DMS79 treated with DMSO at 0.1 percent for 48 hours (cell line): ENCODE results near the gene BACE1.

Source experiments
- DNase-seq: peaks from one replicate; lab custom pipeline; 2025; lab: John Stamatoyannopoulos, UW

The BACE1 gene

DNA sequence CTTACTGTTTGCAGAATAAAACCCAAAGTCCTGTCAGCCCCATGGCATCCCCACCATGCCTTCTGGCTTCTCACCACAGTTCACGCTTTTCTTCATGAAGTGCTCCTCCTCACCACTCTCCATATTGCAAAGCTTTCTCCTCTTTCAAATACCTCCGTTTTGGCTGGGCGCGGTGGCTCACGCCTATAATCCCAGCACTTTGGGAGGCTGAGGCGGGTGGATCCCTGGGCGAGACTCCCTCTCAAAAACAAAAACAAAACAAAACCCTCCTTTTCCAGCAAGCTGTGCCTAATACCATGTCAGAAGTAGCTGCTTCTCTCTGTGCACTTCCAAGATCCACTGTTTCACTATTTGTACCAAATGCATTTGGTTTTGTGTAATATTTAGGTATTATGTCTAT is 6.7 kb downstream of the BACE1 start:
- DNase-seq: no peak

DNA sequence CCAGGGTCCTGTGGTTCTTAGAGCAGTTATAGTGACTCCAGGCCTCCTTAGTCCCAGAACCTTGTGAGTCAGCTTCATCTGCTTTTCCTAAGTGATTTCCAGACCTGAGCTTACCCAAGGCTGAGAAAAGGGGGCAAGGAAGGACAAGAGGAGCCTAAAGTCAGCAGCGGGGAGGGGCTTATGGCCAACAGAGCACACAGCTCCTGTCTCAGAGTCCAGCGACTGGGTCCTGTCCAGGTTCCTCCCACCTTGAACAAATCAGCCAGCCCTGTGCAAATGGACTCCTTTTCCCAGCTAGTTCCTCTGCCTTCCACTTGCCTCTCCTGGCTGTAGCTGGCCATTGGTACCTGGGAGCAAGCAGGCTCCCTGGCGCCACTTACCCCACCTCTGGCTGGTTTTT is 10.9 kb downstream of the BACE1 start:
- DNase-seq: no peak

GRCh38 chr11:117303646-117304315 is 12.3 kb downstream of the BACE1 start:
- DNase-seq: no peak

- DNase-seq: no peak
These were observed 13.0 kb downstream of the BACE1 start for GRCh38 chr11:117303101-117303500.

DNA sequence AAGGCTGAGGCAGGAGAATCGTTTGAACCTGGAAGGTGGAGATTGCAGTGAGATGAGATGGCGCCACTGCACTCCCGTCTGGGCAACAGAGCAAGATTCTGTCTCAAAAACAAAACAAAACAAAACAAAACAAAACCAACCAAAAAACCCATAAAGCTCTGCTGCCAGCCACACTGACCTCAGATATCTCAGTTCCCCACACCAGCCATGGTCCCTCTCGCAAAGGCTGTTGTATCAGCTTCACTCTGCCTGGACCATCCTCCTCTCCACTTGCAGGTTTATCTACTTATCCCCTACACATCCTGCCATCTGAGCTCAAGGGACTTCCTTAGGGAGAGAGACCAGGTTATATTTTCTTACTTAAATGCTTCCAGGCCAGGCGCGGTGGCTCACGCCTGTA is 13.8 kb downstream of the BACE1 start:
- DNase-seq: no peak

DNA sequence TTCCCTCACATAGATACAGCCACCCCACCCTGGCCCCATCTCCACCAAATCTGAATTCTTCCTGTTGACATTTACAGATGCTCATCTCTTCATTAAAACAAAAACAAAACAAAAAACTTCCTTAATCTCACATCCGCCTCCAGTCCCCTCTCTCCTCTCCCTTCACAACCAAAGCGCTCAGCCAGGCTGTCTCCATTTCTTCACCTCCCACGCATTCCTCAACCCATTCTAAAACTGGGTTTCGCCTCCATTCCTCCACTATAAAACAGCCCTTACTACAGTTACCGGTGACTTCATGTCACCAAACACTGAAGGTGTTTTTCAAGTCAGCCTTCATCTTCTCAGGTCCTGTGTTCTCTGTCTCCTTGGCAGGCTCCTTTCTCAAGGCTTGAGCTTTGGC is 15.3 kb downstream of the BACE1 start:
- no peak for DNase-seq

- DNase-seq: no peak
These were observed 15.8 kb downstream of the BACE1 start for GRCh38 chr11:117300283-117300663.

GRCh38 chr11:117299351-117300282 is 16.4 kb downstream of the BACE1 start:
- DNase-seq: no peak

DNA sequence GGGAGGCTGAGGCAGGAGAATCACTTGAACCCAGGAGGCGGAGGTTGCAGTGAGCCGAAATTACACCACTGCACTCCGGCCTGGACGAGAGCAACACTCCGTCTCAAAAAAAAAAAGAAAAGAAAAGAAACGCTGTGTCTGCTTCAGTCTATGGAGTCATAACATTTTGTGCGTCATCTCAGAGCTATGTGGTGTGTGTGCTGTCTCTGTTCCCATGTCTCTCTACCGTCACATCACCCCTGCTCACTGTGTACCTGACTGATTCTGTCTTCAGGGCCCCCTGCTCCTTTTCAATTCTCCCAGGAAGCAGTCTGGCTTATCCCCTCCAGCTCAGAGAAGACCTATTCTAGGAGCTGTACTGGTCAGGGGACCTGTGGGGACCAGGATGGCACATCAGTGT is 17.9 kb downstream of the BACE1 start:
- no peak for DNase-seq

GRCh38 chr11:117296881-117297280 is 19.2 kb downstream of the BACE1 start:
- no peak for DNase-seq

GRCh38 chr11:117295438-117296137 is 20.5 kb downstream of the BACE1 start:
- no peak for DNase-seq

- DNase-seq: no peak
These were observed 23.4 kb downstream of the BACE1 start for GRCh38 chr11:117292616-117293015.

DNA sequence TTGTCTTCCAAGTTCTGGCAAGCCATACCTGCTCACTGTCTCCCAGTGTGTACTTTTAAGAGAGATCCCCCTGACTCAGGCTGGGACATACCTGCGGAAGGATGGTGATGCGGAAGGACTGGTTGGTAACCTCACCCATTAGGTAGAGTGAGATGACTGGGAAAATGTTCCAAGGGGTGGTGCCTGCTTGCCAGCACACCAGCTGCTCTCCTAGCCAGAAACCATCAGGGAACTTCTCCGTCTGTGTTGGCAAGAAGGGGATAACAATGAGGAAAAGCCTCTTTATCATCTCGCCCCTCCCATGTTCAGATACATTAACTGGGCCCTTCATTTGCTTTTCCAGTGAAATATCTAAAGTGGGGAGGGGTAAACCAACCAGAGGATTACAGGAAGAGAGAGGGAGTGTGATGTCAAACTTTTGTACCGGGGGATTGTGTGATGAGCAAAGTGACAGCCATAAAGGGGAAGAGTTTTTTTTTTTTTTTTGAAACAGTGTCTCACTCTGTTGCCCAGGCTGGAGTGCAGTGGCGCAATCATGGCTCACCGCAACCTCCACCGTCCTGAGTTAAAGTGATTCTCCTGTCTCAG is 25.2 kb downstream of the BACE1 start, which contains the start of gene BACE1-AS:
Gene BACE1-AS, plus strand, starts transcription at position 538 of the 588 bp plus-strand sequence.
- no peak for DNase-seq

DNA sequence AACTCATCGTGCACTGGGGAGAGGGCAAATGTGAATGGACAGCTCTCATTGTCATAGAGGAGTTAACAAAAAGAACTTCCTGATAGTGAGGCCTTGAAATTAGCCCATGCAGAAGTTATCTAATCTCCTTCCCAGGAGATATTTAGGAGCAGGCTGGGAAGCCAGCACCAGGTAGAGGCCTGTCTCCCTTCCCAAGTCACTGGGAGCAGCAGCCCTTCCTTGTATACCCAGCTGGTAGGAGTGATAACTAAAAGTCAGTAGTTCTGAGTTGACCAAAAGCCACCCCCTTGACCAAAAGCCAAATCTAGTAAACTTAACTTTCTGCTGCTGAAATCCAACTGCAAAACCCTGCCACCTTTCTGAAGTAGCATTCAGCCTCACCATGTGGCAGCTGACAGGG is 26.3 kb downstream of the BACE1 start:
- no peak for DNase-seq

DNA sequence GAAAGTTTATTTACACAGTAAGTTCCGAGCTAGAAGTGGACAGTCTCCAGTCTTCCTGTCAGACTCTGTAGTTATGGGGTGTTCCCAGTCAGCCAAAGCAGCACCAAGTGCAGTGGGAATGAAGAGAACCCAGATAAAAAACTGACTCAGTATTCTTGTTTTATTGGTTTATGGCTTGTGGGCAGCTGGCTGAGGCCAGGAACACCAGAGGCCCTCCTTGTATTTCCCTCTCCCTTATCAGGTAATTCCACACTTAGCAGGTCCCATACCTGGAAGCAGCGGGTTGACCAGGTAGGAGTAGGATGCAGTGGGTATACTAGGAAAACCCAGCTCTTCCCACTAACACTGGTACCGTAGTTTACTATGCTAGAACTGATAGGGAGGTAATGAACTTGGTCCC is 28.4 kb downstream of the BACE1 start:
- DNase-seq: no peak

DNA sequence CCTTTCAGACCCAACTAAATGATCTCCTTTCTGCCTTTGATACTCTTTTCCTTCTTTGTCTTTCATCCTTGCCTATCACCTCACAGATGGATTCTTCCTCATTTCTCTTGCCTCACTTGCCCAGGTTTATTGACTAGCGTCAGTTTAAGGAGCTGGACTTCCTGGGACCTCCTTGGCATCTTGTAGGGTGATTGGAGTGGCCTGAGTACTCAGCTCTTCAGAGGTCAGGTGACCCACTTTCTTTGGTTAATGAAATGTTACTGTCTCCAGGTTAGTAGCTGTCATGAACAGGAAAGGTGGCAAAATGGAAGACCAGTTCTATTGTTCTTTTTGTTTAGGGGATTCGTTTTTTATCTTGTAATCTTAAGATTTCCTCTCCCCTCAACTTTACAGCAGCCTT is 29.5 kb downstream of the BACE1 start:
- no peak for DNase-seq

DNA sequence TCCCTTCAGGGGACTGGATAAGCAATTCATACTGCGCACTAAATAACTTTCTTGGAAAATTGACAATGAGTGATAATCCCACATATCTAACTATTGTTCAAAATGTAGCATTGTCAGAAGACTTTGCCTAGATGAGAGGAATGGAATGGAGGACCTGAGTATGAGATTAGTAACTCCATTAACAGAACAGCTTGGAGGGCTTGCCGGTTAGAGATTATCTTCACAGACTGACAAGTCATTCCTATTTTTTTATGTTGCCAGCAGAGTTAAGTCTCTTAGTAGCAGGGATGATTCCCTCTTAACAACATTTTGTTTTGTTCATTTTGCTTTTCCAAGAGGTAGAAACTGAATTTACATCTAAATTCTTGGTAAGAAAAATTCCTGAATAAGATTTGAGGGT is 32.0 kb downstream of the BACE1 start:
- no peak for DNase-seq

GRCh38 chr11:117282956-117283355 is 33.1 kb downstream of the BACE1 start:
- DNase-seq: no peak

- DNase-seq: no peak
These were observed 34.2 kb downstream of the BACE1 start for GRCh38 chr11:117281869-117282268.

DNA sequence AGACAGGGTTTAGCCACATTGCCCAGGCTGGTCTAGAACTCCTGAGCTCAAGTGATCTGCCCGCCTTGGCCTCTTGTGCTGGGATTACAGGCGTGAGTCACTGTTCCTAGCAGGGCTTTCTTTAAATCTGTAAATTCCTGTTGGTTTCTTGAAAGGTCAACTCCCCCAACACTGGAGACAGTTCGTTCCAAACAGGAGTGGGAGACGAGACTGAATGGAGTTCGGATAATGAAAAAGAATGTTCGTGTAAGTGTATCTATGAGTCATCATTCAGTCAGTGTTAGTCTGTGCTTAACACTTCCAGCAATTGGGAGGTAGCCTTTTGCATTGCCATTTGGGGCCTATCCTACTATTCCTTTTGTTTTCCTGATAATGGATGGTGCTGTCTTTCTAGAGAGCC is 34.9 kb downstream of the BACE1 start:
- DNase-seq: peak; percentile 72

DNA sequence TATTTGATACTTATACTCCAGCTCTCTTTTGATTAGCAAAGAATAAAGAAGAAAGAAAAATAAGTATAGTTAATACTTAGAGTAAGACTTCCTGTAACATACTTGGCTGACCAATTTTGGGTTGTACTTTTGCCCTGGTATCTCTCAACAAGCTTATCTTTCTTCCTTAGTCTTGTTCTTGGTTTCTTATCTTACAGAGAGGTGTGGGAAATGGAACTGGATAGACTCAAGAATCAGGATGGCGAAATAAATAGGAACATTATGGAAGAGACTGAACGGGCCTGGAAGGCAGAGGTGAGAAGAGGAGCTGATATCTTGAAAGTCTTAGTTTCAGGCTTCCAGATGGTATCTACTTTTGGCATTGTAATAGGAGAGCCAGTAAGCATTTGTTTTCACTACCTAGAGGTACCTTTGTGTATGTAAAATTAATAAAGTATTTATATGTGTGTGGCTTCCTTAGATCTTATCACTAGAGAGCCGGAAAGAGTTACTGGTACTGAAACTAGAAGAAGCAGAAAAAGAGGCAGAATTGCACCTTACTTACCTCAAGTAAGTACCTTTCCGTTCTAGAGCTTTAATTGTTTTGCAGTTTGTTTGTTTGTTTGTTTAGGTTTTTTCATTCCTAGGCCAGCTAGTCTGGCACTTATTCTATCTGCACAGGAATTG is 36.2 kb downstream of the BACE1 start:
- no peak for DNase-seq

GRCh38 chr11:117278347-117278746 is 37.7 kb downstream of the BACE1 start:
- DNase-seq: no peak
